GM18505 (cell line): ENCODE measurements around the gene MTMR8.
"Not testable (repeated sequence)": the region's sequence is repeated elsewhere in the genome, so short reads cannot be mapped to it uniquely, and the experiment has no call there.

Experiments used
- ATAC-seq: cut with Tn5 transposase; IDR thresholded peaks from one replicate; pipeline ENCODE4 v1.9.1; 2021; ENCODE audit not compliant: unreplicated experiment
- POLR2A ChIP-seq: IDR thresholded peaks from 4 replicates; pipeline ENCODE4 v1.6.1; 2011; ENCODE audit warnings: borderline replicate concordance; ENCODE audit not compliant: insufficient read depth, insufficient read length; ENCODE audit errors: extremely low read depth

Gene MTMR8

DNA sequence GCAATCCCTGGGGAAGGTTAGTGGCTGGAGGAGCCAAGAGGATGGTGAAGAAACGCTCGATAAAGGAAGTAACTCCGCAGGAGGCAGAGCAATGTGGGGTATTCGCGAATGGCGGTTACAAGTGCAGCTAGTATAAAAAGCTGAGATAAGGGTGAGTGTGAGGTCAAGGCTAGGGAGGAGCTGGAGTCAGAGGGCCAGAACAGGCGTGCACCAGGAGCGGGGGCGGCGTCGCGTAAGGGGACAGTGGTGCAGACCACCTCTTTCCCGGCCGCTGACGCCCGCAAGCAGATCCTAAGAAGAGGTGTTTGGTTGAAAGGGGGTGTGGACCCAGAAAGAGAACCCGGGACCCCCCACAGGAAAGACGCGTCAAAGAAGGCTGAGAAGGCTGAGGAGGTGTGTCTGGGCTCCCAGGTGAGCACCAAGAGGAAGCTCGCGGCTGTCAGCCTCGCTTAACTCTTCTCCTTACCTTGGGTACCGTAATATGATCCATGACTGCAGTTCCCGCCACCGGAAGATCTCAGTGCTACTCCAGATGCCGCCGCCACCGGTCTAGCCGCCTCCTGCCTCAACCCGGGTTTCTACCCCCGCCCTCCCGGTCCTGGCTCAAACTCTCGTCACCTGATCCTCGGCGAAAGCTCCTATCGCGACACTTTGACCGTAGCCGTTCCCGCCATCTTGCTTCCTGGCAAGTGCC lies at the start of gene MTMR8:
Gene MTMR8, minus strand, starts transcription at position 579 of the 694 bp plus-strand sequence. Its CDS starts 89 bp downstream, at position 490.
- ATAC-seq = peak; percentile 94

DNA sequence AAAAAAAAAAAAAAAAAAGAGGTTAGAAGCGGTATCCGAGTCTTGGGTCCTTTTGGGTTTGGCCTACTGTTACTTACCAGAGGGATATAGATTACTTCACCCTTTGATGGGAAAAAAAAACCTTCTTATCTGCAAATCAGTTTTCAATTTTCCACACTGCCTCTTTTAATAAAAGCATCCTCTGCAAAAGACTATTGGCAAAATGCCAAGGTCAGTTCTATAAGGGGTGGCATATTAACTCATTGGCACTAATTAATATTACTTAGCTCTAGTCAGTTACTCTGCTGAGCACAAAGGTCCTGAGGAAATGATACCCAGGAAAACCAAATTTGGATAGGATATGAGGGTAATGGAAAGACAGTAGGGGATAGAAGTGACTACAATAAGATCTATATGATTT lies 44.3 kb upstream of the MTMR8 start:
- TF ChIP-seq POLR2A = no peak

More for the DNA sequence above, at the start of gene MTMR8:
- TF ChIP-seq POLR2A = peak; percentile 48

DNA sequence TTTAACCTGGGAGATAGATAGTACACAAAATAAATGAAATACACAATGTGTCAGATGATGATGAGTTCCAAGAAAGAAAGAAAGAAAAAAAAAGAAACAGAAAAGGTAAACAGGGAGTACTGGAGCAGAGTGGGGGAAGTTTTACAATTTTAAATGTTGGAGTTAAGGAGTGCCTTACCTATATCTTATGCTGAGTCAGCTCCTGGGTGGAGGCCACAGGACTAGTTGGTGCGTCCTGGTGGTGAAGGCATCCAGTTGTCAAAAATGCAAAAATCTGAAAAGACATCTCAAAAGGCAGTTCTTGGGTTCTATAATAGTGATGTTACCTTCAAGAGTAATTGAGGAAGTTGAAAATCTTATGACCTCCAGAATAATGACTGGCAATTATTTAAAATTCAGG lies 42.4 kb upstream of the MTMR8 start:
- no peak for TF ChIP-seq POLR2A
- ATAC-seq = no peak

More for the DNA sequence above, 44.3 kb upstream of the MTMR8 start:
- ATAC-seq = no peak

DNA sequence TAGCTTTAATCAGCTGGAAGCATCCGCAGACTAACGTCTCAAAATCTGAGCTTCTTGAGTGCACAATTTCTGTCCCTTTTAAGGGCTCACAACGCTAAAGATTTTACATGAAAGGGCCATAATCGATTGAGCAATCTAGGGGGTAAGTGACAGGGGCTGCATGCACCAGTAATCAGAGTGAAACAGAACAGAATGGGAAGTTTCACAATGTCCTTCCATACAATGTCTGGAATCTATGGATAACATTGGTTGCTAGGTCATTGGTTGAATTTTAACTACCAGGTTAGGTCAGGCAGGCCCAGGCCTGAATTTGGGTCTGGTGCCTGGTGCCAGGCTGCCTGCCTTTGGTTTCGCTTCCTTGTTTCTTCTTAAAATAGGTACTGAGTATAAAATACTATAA lies 42.0 kb upstream of the MTMR8 start:
- TF ChIP-seq POLR2A = no peak
- ATAC-seq = no peak

DNA sequence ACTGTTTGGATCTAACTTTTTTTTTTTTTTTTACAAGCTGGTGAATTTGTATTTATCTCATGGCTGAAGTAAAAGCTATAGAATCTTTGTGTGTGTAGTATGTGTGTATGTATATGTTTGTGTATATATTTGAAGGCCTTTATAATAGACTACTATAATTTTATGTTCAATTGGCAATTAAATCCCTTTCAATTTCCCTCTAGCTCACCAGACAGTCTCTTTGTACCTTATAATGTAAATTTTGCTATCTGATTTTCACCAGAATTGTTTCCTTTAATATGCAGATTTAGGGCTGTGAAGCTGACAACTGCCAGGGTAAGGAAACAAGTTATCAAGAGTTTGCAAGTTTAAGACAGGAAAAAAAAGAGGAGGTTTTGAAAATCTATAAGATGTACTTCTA lies 33.1 kb upstream of the MTMR8 start:
- no peak for TF ChIP-seq POLR2A
- ATAC-seq = no peak

DNA sequence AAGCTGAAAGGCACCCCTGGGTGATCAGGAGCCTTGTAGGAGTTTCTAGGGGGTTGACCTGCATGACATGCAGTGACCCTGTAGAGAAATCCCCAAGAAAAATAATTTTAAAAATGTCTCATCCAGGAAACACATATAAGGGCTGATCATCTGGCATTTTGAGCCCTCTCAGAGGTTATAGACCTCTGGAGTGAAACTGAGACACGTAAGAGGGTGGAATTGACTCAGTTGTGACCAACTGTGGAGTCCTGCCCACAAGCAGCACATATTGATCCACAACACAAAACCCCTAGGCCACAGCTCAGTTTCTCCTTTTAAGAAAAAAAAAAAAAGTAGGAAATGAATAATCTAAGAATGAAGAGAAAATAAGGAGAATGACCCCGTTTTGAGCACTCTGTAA lies 32.5 kb upstream of the MTMR8 start:
- no peak for TF ChIP-seq POLR2A
- ATAC-seq = peak; percentile 85

DNA sequence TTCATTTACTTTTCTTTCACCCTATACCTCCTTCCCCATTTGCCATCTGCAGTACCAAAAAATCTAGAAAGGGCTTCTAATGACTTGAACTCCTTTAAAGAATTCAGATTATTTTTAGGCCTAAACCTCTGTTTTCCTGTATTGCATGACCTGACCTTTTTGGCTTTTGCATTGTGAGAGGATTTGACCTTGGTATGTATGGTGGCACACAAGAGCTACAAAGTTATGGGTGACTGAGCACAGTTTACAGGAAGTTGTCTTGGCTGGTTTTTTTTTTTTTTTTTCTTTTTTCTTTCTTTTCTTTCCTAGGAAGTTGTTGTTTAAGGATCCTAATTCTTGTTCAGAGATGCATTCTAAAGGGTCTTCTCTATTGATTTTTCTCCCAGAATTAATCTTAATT lies 32.0 kb upstream of the MTMR8 start:
- ATAC-seq = peak; percentile 62
- no peak for TF ChIP-seq POLR2A

DNA sequence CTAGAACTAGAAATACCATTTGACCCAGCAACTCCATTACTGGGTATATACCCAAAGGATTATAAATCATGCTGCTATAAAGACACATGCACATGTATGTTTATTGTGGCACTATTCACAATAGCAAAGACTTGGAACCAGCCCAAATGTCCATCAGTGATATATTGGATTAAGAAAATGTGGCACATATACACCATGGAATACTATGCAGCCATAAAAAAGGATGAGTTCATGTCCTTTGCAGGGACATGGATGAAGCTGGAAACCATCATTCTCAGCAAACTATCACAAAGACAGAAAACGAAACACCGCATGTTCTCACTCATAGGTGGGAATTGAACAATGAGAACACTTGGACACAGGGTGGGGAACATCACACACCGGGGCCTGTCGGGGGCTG lies 14.5 kb upstream of the MTMR8 start:
- ATAC-seq = not testable (repeated sequence)

DNA sequence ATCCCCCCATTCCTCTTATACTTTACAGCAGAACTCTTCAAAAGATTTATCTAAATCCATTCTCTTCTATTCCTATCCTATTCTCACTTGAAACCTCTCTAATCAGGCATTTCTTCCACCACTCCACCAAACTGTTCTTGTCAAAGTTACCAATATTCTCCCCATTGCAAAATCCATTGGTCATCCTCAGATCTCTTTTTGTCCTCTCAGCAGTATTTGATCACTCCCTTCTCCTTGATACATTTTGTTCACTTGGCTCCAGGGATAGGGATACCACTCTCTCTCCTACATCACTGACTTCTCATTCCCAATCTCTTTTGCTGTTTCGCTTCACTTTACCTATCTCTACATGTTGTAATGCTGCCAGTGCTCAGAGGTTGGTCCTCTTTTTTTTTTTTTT lies 2.8 kb upstream of the MTMR8 start:
- no peak for TF ChIP-seq POLR2A
- no peak for ATAC-seq

DNA sequence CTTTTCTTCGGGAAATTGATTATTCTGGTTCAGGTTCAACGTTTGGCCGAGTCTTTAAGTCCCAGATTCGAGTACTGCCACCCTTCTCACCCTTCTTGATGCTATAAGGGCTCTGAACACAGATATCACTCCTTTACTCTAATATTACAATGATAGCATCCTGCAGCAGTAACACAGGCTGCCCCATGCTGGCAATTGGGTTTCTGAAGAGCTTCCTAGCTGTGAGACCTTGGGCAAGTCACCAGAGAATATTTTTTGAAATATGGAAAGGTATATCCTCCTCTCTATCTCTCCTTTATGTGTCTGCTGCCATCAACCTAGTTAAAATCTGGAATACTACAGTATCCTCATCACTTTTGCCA lies 297 bp upstream of the MTMR8 start:
- no peak for TF ChIP-seq POLR2A
- peak; percentile 13 for ATAC-seq

DNA sequence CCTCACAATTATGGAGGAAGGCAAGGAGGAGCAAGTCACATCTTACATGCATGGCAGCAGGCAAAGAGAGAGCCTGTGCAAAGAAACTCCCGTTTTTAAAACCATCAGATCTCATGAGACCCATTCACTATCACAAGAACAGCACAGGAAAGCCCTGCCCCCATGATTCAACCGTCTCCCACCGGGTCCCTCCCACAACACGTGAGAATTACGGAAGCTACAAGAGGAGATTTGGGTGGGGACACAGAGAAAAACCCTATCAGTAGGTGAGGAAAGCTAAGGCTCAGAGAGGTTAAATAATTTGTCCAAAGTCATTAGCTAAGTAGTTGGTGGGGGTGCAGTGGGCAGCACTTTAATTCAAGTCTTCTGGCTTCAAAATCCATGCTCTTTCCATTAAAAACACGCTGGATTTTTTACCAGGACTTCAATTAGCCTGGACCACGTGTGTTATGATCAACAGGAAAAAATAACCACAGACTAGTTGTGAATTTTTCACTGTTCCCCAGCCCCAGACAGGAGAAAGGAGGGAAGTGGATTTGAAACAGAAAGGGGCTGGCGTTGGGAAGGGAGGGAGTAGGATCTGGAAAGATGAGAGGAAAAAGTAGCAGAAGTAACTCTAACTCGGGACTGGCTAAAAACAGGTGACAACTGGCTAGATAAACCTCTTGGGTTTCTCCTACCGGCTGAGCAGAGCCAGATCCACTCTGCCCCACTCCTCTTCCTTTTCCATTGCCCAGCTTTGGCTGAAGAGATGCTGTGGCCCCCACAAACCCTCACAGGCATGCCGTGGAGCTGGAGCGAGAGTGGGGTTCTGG lies 986 bp downstream of the MTMR8 start:
- no peak for TF ChIP-seq POLR2A
- ATAC-seq = peak; percentile 23

DNA sequence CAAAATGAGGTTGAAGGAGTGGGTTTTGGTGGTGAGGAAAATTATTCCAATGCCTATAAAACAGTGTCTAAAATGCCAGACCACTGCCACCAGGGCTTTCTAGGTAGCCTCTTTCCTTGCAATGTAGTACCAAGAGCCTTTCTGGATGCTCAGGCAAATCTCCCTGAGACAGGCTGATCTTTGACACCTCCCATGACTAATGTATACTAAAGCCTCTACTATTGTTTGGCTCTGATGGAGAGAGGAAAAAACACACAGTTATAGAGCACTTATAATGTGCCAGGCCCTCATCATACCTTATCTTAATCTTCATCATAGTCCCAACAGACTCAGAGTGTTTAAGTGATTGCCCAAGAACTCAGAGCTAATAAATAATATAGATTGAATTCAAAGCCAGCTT lies 5.8 kb downstream of the MTMR8 start:
- TF ChIP-seq POLR2A = no peak
- ATAC-seq = no peak

DNA sequence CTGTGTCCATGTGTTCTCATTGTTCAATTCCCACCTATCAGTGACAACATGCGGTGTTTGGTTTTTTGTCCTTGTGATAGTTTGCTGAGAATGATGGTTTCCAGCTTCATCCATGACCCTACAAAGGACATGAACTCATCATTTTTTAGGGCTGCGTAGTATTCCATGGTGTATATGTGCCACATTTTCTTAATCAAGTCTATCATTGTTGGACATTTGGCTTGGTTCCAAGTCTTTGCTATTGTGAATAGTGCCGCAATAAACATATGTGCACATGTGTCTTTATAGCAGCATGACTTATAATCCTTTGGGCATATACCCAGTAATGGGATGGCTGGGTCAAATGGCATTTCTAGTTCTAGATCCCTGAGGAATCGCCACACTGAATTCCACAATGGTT lies 14.5 kb downstream of the MTMR8 start:
- ATAC-seq = not testable (repeated sequence)

DNA sequence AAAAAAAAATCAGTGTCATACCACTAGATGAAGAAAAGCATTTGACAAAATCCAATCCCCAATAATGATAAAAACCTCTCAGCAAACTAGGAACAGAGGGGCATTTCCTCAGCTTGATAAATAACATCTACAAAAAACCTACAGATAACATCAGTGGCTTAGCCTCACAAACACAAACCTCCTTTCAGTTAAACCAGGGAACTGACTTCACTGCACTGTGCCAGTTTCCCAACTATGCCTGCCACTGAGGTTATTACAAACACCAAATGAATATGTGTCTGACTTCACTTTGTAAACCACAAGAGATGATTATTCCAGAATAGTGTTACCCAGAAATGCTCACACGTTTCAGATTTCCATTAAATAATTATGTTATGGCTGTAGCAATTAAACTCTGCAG lies 15.3 kb downstream of the MTMR8 start:
- no peak for ATAC-seq
- no peak for TF ChIP-seq POLR2A
